A549 (cell line): Measurements from ENCODE around the gene TMEFF2. TPM values are rescaled to one million over a fixed set of nuclear protein-coding genes. Genes with fewer than 3 reads are reported as not detected.
A peak's percentile ranks its signal among the peaks of the same experiment; 100 is the strongest.

ENCODE experiments used
- ATAC-seq, 2 experiments: fragments of 200-7000 bp in 1 of 2; fragments of >200 bp in 1 of 2; cut with Nextera tagmentation in 1 of 2; cut with Tn5 transposase in 1 of 2; 3 replicates each; pipeline versions ENCODE4 v1.8.0 to v1.9.1; 2018 to 2020; ENCODE audit warnings: mild to moderate bottlenecking in 1 of 2, moderate library complexity in 1 of 2
- CTCF ChIA-PET: fragments of 300-600 bp; sonication (Branson Sonifier 250); formaldehyde crosslinking; extraction: SDS; loops from one replicate; lab custom pipeline; 2021; ENCODE audit warnings: antibody characterized with exemption, inconsistent platforms; lab: Yijun Ruan, JAX
- POLR2A ChIA-PET: fragments of 350-600 bp; formaldehyde crosslinking; extraction: SDS; loops from one replicate; lab custom pipeline; 2021; ENCODE audit warnings: antibody characterized with exemption, inconsistent platforms; lab: Yijun Ruan, JAX
- DNase-seq, 2 experiments: peaks; one replicate each; pipeline versions ENCODE4 v3.0.0 to v3.0.0-alpha.2; 2011 to 2016; ENCODE audit warnings: low read depth in 1 of 2, low spot score in 1 of 2
- FAIRE-seq: peaks from 2 replicates; lab custom pipeline; 2011; peaks lifted over from hg19 to GRCh38; lab: Jason Lieb, UNC
- H3K27ac ChIP-seq, 2 experiments: fragments of >200 bp; sonication (Bioruptor Twin); formaldehyde crosslinking; 3 replicates each; pipeline ENCODE4 v1.5.1; 2016 to 2017
- H3K4me1 ChIP-seq: fragments of >200 bp; sonication (Bioruptor Twin); formaldehyde crosslinking; 3 replicates; pipeline ENCODE4 v1.6.1; 2016
- H3K4me2 ChIP-seq: fragments of >200 bp; sonication (Bioruptor Twin); formaldehyde crosslinking; 3 replicates; pipeline ENCODE4 v1.6.1; 2016
- H3K4me3 ChIP-seq: fragments of >200 bp; sonication (Bioruptor Twin); formaldehyde crosslinking; 3 replicates; pipeline ENCODE4 v1.5.1; 2016
- H3K9me3 ChIP-seq: fragments of >200 bp; sonication (Bioruptor Twin); formaldehyde crosslinking; 3 replicates; pipeline ENCODE4 v1.6.1; 2016
- ATOH8 ChIP-seq: fragments of 250-450 bp; sonication (Bioruptor Pico); IDR thresholded peaks from 2 replicates; pipeline ENCODE4 v1.5.0; 2020; ENCODE audit warnings: low read depth, mild to moderate bottlenecking, moderate library complexity
- BCL3 ChIP-seq: fragments of >200 bp; sonication (Bioruptor Twin); formaldehyde crosslinking; IDR thresholded peaks from 3 replicates; pipeline ENCODE4 v1.6.1; 2016
- BHLHE40 ChIP-seq: IDR thresholded peaks from 2 replicates; pipeline ENCODE4 v1.6.1; 2012; ENCODE audit warnings: low read depth, low read length, inconsistent platforms
- CBX2 ChIP-seq: fragments of 200-600 bp; sonication (generic); IDR thresholded peaks from 2 replicates; pipeline ENCODE4 v1.6.1; 2016; ENCODE audit warnings: low read depth, mild to moderate bottlenecking, borderline replicate concordance
- CHD2 ChIP-seq: fragments of 150-350 bp; IDR thresholded peaks from 2 replicates; pipeline ENCODE4 v1.6.1; 2014; ENCODE audit warnings: low read length; ENCODE audit not compliant: partially characterized antibody
- EHF ChIP-seq: fragments of 250-450 bp; sonication (Bioruptor Pico); IDR thresholded peaks from 2 replicates; pipeline ENCODE4 v1.5.0; 2020; ENCODE audit warnings: mild to moderate bottlenecking
- EHMT2 ChIP-seq: fragments of 200-600 bp; sonication (generic); IDR thresholded peaks from 2 replicates; pipeline ENCODE4 v1.6.1; 2016; ENCODE audit warnings: antibody characterized with exemption, low read depth, mild to moderate bottlenecking, moderate library complexity
- ELK1 ChIP-seq: fragments of 150-350 bp; IDR thresholded peaks from 2 replicates; pipeline ENCODE4 v1.6.1; 2014; ENCODE audit warnings: low read depth, mild to moderate bottlenecking, low read length
- ESRRA ChIP-seq: fragments of 150-350 bp; IDR thresholded peaks from 2 replicates; pipeline ENCODE4 v1.6.1; 2014; ENCODE audit warnings: mild to moderate bottlenecking, low read length, borderline replicate concordance
- HES2 ChIP-seq: fragments of >200 bp; sonication (Bioruptor Twin); formaldehyde crosslinking; IDR thresholded peaks from 2 replicates; pipeline ENCODE4 v1.6.1; 2016
- HOXB13 ChIP-seq: fragments of 250-450 bp; sonication (Bioruptor Pico); IDR thresholded peaks from 2 replicates; pipeline ENCODE4 v1.5.0; 2020; ENCODE audit warnings: low read depth, mild to moderate bottlenecking, moderate library complexity
- JUN ChIP-seq, 2 experiments: fragments of >200 bp; sonication (Bioruptor Twin); formaldehyde crosslinking; IDR thresholded peaks; 2 replicates in 1 of 2; 3 replicates in 1 of 2; pipeline ENCODE4 v1.6.1; 2016 to 2017
- JUNB ChIP-seq: fragments of >200 bp; sonication (Bioruptor Twin); formaldehyde crosslinking; IDR thresholded peaks from 2 replicates; pipeline ENCODE4 v1.6.1; 2016
- KDM1A ChIP-seq: fragments of 200-600 bp; sonication (generic); IDR thresholded peaks from 2 replicates; pipeline ENCODE4 v1.6.1; 2016; ENCODE audit warnings: low read depth, mild to moderate bottlenecking
- KDM5A ChIP-seq: fragments of 200-600 bp; sonication (generic); IDR thresholded peaks from 2 replicates; pipeline ENCODE4 v1.6.1; 2016; ENCODE audit warnings: antibody characterized with exemption, mild to moderate bottlenecking
- MAFK ChIP-seq: fragments of 450-650 bp; IDR thresholded peaks from 2 replicates; pipeline ENCODE4 v1.6.1; 2014; ENCODE audit not compliant: partially characterized antibody
- NFE2L2 ChIP-seq: fragments of 150-350 bp; conservative IDR thresholded peaks from 2 replicates; pipeline ENCODE4 v1.6.1; 2014; ENCODE audit warnings: low read length
- NPAS2 ChIP-seq: fragments of 250-450 bp; sonication (Bioruptor Pico); IDR thresholded peaks from 2 replicates; pipeline ENCODE4 v1.8.0; 2022; ENCODE audit warnings: mild to moderate bottlenecking, moderate library complexity, borderline replicate concordance
- PBX3 ChIP-seq: IDR thresholded peaks from 2 replicates; pipeline ENCODE4 v1.6.1; 2012
- POLR2A ChIP-seq: IDR thresholded peaks from 2 replicates; pipeline ENCODE4 v1.6.1; 2012; ENCODE audit warnings: mild to moderate bottlenecking, low read length
- RAD21 ChIP-seq, 2 experiments: fragments of >200 bp in 1 of 2; sonication (Bioruptor Twin) in 1 of 2; formaldehyde crosslinking in 1 of 2; IDR thresholded peaks in 1 of 2; conservative IDR thresholded peaks in 1 of 2; 2 replicates in 1 of 2; 3 replicates in 1 of 2; pipeline ENCODE4 v1.6.1; 2012 to 2018; ENCODE audit warnings: inconsistent platforms in 1 of 2
- RARB ChIP-seq: fragments of 250-450 bp; sonication (Bioruptor Pico); IDR thresholded peaks from 2 replicates; pipeline ENCODE4 v1.8.0; 2021; ENCODE audit warnings: mild to moderate bottlenecking, moderate library complexity
- REST ChIP-seq: fragments of 200-600 bp; sonication (generic); IDR thresholded peaks from 2 replicates; pipeline ENCODE4 v1.6.1; 2016; ENCODE audit warnings: antibody characterized with exemption, mild to moderate bottlenecking, moderate library complexity
- RFX5 ChIP-seq: fragments of 450-650 bp; IDR thresholded peaks from 2 replicates; pipeline ENCODE4 v1.7.1; 2014; ENCODE audit warnings: antibody characterized with exemption, mild to moderate bottlenecking, moderate library complexity
- TFCP2L1 ChIP-seq: fragments of 250-450 bp; sonication (Bioruptor Pico); IDR thresholded peaks from 2 replicates; pipeline ENCODE4 v1.5.0; 2021; ENCODE audit warnings: mild to moderate bottlenecking
- WGBS: methylation state at CpG from one replicate; pipeline ENCODE4 v1.1.6; 2017; ENCODE audit errors: missing lambda C conversion rate; 5-methylcytosine and 5-hydroxymethylcytosine counted together
- polyA plus RNA-seq, 4 experiments: library from polyadenylated mRNA; depleted of rRNA in 3 of 4; stranded (reverse); fragments of >200 nt; fragmentation: RNase III in 1 of 4; extraction: RNeasy Plus Mini Kit Qiagen cat#74134 plus additional on column Dnase treatment in 1 of 4; gene quantifications; 2 replicates in 3 of 4; 3 replicates in 1 of 4; pipeline ENCODE4 v1.2.3, GENCODE V29; 2011 to 2017

The TMEFF2 gene
- polyA plus RNA-seq, 2 of the 4 experiments (the other 2 are of a cell fraction): 0.30 to 0.46 TPM

- 83% methylated on average over 3 of the region's 3 CpGs for WGBS
- FAIRE-seq (no peak), ATAC-seq (no peak), DNase-seq (no peak)
- ChIA-PET CTCF (no interaction called here), POLR2A (no interaction called here)
- H3K4me2 ChIP-seq: no peak overlapping the region
- H3K4me1 ChIP-seq: peaks cover 15% of the 10 kb centered on the region
- no peak for TF ChIP-seq ELK1
- no peak for TF ChIP-seq NPAS2
- TF ChIP-seq HOXB13: no peak
- no peak for TF ChIP-seq PBX3
- TF ChIP-seq TFCP2L1: no peak
- no peak for TF ChIP-seq ESRRA
- TF ChIP-seq BCL3: no peak
- TF ChIP-seq EHF (CRISPR knock-in tag): no peak
- H3K27ac ChIP-seq: no peak overlapping the region
- H3K9me3 ChIP-seq: no peaks in the 10 kb centered on the region
- H3K4me3 ChIP-seq: no peak overlapping the region
These were observed 44.6 kb downstream of the TMEFF2 start for GRCh38 chr2:192150166-192150565.

GRCh38 chr2:192148620-192149321, 46.0 kb downstream of the TMEFF2 start:
- no peak for TF ChIP-seq KDM5A
- TF ChIP-seq NFE2L2: no peak
- no peak for TF ChIP-seq PBX3
- no peak for TF ChIP-seq ATOH8 (CRISPR knock-in tag)
- no peak for TF ChIP-seq JUN (IDR thresholded peaks at IDR 0.05)
- TF ChIP-seq RAD21 (conservative IDR thresholded peaks at IDR 0.05 in 1 of 2, IDR thresholded peaks at IDR 0.05 in 1 of 2): no peak
- Histone ChIP-seq H3K4me3 (no peak overlapping the region), H3K4me1 (peaks cover 15% of the 10 kb centered on the region), H3K9me3 (no peaks in the 10 kb centered on the region), H3K27ac (no peak overlapping the region), H3K4me2 (no peak overlapping the region)
- ATAC-seq (peak; percentile 44 to 50; a peak in 2 of 6 replicates), FAIRE-seq (no peak), DNase-seq (no peak)
- WGBS: 78% methylated on average over 5 of the region's 5 CpGs
- ChIA-PET POLR2A (no interaction called here), CTCF (interaction anchor here (0.7 to 2.6 kb wide), 4 partner anchors 13 to 336 kb away, joined by 3 to 12 read pairs (median 6); no protein-coding TSS in a partner anchor)

- H3K4me3 ChIP-seq: no peak overlapping the region
- WGBS: 64% methylated on average over 2 of the region's 2 CpGs
- DNase-seq (no peak), ATAC-seq (no peak), FAIRE-seq (no peak)
- ChIA-PET CTCF (interaction anchor here (0.7 to 2.6 kb wide), 3 partner anchors 13 to 335 kb away, joined by 3 to 12 read pairs (median 7); no protein-coding TSS in a partner anchor), POLR2A (no interaction called here)
- H3K9me3 ChIP-seq: no peaks in the 10 kb centered on the region
- H3K4me1 ChIP-seq: peaks cover 15% of the 10 kb centered on the region
- H3K27ac ChIP-seq: no peak overlapping the region
- no peak overlapping the region for H3K4me2 ChIP-seq
- TF ChIP-seq RARB (CRISPR knock-in tag) (no peak), CHD2 (no peak), BHLHE40 (no peak), HES2 (no peak), RFX5 (no peak), CBX2 (no peak), MAFK (no peak), REST (no peak), POLR2A (no peak), EHMT2 (no peak), JUNB (no peak), KDM1A (no peak)
These were observed 46.5 kb downstream of the TMEFF2 start for GRCh38 chr2:192148241-192148619.
